ENCODE results near the gene HLA-G. TPM values are rescaled to one million over a fixed set of nuclear protein-coding genes. Genes with fewer than 3 reads are reported as not detected.

HLA-G gene
- polyA plus RNA-seq, 1 donor (not counting 4 experiments of a cell fraction or from before 2014, with no cell fraction given): 0.84 TPM

DNA sequence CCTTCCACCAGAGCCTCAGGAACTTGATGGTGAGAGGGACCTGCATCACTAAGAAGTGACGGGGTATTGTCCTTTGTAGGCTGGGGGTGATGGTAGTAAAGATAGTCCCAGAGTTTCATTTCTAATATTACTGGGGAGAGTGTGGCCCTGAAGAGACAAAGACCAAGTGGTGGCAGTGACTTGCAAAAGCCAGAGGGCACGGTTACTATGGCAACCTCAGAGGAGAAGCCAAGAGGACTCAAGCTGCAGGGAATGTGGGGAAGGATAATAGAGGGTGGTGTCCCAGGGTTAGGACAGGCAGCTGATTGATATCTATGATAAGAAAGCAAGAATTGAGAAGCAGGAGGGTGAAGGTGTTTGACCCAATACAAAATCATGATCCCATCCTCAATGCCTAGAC, 42.5 kb downstream of the HLA-G start:
- H4K20me1 ChIP-seq (ENCODE audit: control insufficient read depth, extremely low read depth, insufficient read depth, low read length): no peaks in the 10 kb centered on the region
- H3K4me1 ChIP-seq (ENCODE audit: control insufficient read depth, extremely low read depth, insufficient read depth, low read length): no peaks in the 10 kb centered on the region
- no peaks in the 10 kb centered on the region for H3K9me1 ChIP-seq (ENCODE audit: control insufficient read depth, extremely low read depth, insufficient read depth, low read length)
- peaks cover 12% of the 10 kb centered on the region for H3K27me3 ChIP-seq (ENCODE audit: control insufficient read depth, extremely low read depth, insufficient read depth, low read length)
- no peak overlapping the region for H3K4me2 ChIP-seq (ENCODE audit: control insufficient read depth, extremely low read depth, insufficient read depth, low read depth, low read length)
- no peak for DNase-seq (ENCODE audit: low read depth, low spot score)
- no peak overlapping the region for H3K9ac ChIP-seq (ENCODE audit: control insufficient read depth, extremely low read depth, insufficient read depth, low read length)
- H3K79me2 ChIP-seq (ENCODE audit: control insufficient read depth, insufficient read depth, low read length): no peaks in the 10 kb centered on the region
- TF ChIP-seq, protein P1, sequence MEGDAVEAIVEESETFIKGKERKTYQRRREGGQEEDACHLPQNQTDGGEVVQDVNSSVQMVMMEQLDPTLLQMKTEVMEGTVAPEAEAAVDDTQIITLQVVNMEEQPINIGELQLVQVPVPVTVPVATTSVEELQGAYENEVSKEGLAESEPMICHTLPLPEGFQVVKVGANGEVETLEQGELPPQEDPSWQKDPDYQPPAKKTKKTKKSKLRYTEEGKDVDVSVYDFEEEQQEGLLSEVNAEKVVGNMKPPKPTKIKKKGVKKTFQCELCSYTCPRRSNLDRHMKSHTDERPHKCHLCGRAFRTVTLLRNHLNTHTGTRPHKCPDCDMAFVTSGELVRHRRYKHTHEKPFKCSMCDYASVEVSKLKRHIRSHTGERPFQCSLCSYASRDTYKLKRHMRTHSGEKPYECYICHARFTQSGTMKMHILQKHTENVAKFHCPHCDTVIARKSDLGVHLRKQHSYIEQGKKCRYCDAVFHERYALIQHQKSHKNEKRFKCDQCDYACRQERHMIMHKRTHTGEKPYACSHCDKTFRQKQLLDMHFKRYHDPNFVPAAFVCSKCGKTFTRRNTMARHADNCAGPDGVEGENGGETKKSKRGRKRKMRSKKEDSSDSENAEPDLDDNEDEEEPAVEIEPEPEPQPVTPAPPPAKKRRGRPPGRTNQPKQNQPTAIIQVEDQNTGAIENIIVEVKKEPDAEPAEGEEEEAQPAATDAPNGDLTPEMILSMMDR (optimal IDR thresholded peaks at IDR 0.05 in 1 of 3, IDR thresholded peaks at IDR 0.05 in 1 of 3, conservative IDR thresholded peaks at IDR 0.05 in 1 of 3; ENCODE audit: extremely low read depth in 1 of 3, insufficient read depth in 2 of 3, low read length in 3 of 3): no peak
- no peak for TF ChIP-seq EZH2 (IDR thresholded peaks at IDR 0.05; ENCODE audit: low read length)
- no peaks in the 10 kb centered on the region for H3K36me3 ChIP-seq (ENCODE audit: control insufficient read depth in 2 of 2, extremely low read depth in 1 of 2, insufficient read depth in 2 of 2, low read length in 2 of 2)
- FAIRE-seq: no peak
- H3K9me3 ChIP-seq (ENCODE audit: control insufficient read depth, low read depth, low read length): no peaks in the 10 kb centered on the region
- dilution Hi-C loops (cut with MboI; ENCODE audit: extremely low pct_ligation_motif_present, low sequenced_read_pairs): no loop called here
- H3K4me3 ChIP-seq (ENCODE audit: control insufficient read depth in 2 of 3, extremely low read depth in 1 of 3, insufficient read depth in 2 of 3, low read depth in 1 of 3, low read length in 3 of 3): no peak overlapping the region
- H2AFZ ChIP-seq (ENCODE audit: control insufficient read depth, low read length): no peak overlapping the region
- no peak overlapping the region for H3K27ac ChIP-seq (ENCODE audit: control insufficient read depth, insufficient read depth, low read length)

DNA sequence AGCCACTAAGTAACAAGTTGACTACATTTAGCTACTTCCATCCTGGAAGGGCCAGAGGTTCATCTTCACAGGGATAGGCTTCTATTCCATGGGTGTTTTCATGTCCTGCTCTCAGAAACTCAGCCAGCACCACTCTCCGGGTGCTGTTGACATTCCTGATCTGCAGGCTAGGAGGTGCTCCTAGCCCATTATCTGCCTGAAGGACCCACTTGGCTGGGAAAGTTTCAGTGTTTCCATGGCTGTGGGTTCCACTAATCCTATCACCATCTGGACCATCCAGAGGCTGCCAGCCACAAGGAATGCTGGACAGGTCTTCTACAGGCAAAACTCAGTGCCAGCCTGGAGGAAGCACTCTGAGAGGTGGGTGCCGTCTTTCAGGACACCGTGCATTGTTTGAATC, 45.2 kb downstream of the HLA-G start:
- no peak overlapping the region for H3K4me2 ChIP-seq (ENCODE audit: control insufficient read depth, extremely low read depth, insufficient read depth, low read depth, low read length)
- no peak for FAIRE-seq
- TF ChIP-seq, protein P1 (optimal IDR thresholded peaks at IDR 0.05 in 1 of 3, IDR thresholded peaks at IDR 0.05 in 1 of 3, conservative IDR thresholded peaks at IDR 0.05 in 1 of 3; ENCODE audit: extremely low read depth in 1 of 3, insufficient read depth in 2 of 3, low read length in 3 of 3): no peak
- no peak for TF ChIP-seq EZH2 (IDR thresholded peaks at IDR 0.05; ENCODE audit: low read length)
- dilution Hi-C loops (cut with MboI; ENCODE audit: extremely low pct_ligation_motif_present, low sequenced_read_pairs): no loop called here
- no peaks in the 10 kb centered on the region for H4K20me1 ChIP-seq (ENCODE audit: control insufficient read depth, extremely low read depth, insufficient read depth, low read length)
- no peak overlapping the region for H2AFZ ChIP-seq (ENCODE audit: control insufficient read depth, low read length)
- no peaks in the 10 kb centered on the region for H3K79me2 ChIP-seq (ENCODE audit: control insufficient read depth, insufficient read depth, low read length)
- no peaks in the 10 kb centered on the region for H3K27me3 ChIP-seq (ENCODE audit: control insufficient read depth, extremely low read depth, insufficient read depth, low read length)
- DNase-seq (ENCODE audit: low read depth, low spot score): no peak
- H3K9me1 ChIP-seq (ENCODE audit: control insufficient read depth, extremely low read depth, insufficient read depth, low read length): no peaks in the 10 kb centered on the region
- H3K36me3 ChIP-seq (ENCODE audit: control insufficient read depth in 2 of 2, extremely low read depth in 1 of 2, insufficient read depth in 2 of 2, low read length in 2 of 2): no peaks in the 10 kb centered on the region
- no peaks in the 10 kb centered on the region for H3K4me1 ChIP-seq (ENCODE audit: control insufficient read depth, extremely low read depth, insufficient read depth, low read length)
- no peak overlapping the region for H3K9ac ChIP-seq (ENCODE audit: control insufficient read depth, extremely low read depth, insufficient read depth, low read length)
- no peaks in the 10 kb centered on the region for H3K9me3 ChIP-seq (ENCODE audit: control insufficient read depth, low read depth, low read length)
- H3K27ac ChIP-seq (ENCODE audit: control insufficient read depth, insufficient read depth, low read length): no peak overlapping the region
- H3K4me3 ChIP-seq (ENCODE audit: control insufficient read depth in 2 of 3, extremely low read depth in 1 of 3, insufficient read depth in 2 of 3, low read depth in 1 of 3, low read length in 3 of 3): no peak overlapping the region
